ENCODE data around the gene KLF6. TPM values are rescaled to one million over a fixed set of nuclear protein-coding genes. Genes with fewer than 3 reads are reported as not detected.
A peak's percentile ranks its signal among the peaks of the same experiment; 100 is the strongest.

KLF6 gene
- total RNA-seq, 4 donors from 2014 or later = 185 to 404 (median 276) TPM

DNA sequence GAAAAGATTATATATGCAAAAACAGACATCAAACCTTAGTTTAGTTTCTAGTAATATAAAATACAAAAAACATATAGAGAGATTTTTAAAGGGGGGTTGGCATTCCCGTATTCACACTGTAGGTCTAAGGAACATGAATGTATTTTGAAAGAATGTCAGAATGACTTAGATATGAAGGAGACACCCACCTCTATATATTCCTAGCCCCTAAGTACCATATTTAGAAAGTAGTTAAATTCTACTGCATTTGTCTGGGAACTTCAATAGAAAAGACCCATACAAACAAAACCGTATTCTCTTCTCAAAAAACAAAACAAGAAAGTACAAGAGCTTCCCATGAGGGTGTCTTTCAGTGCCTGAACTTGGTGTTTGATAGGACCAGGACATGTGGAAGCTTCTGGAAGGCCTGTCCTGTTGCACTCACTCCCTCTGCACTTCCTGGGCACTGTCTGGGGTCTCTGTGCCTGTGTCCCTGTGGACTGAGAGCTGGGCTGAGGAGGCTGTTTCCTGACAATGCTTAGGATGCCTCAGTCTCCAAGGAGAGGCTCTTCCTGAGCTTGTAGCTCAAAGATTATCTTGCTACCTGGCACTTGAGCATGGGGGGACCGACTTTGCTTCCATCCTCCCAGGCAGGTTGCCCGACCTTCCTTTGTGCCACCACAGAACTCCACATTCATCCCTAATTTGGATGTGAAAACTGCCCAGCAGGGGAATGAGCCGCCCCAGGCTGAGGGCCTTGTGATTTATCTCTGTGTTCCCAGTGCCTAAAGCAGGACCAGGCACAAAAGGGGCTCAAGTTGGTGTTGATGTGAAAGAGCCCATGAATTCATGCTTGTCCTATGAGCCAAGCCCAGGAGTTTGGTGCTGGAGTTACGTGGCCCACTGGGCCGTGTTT lies 44.4 kb upstream of the KLF6 start:
- TF ChIP-seq, protein P1, sequence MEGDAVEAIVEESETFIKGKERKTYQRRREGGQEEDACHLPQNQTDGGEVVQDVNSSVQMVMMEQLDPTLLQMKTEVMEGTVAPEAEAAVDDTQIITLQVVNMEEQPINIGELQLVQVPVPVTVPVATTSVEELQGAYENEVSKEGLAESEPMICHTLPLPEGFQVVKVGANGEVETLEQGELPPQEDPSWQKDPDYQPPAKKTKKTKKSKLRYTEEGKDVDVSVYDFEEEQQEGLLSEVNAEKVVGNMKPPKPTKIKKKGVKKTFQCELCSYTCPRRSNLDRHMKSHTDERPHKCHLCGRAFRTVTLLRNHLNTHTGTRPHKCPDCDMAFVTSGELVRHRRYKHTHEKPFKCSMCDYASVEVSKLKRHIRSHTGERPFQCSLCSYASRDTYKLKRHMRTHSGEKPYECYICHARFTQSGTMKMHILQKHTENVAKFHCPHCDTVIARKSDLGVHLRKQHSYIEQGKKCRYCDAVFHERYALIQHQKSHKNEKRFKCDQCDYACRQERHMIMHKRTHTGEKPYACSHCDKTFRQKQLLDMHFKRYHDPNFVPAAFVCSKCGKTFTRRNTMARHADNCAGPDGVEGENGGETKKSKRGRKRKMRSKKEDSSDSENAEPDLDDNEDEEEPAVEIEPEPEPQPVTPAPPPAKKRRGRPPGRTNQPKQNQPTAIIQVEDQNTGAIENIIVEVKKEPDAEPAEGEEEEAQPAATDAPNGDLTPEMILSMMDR (IDR thresholded peaks at IDR 0.05) = no peak
- ATAC-seq (ENCODE audit: low FRiP score) (no peak), DNase-seq (ENCODE audit: low spot score) (no peak)

DNA sequence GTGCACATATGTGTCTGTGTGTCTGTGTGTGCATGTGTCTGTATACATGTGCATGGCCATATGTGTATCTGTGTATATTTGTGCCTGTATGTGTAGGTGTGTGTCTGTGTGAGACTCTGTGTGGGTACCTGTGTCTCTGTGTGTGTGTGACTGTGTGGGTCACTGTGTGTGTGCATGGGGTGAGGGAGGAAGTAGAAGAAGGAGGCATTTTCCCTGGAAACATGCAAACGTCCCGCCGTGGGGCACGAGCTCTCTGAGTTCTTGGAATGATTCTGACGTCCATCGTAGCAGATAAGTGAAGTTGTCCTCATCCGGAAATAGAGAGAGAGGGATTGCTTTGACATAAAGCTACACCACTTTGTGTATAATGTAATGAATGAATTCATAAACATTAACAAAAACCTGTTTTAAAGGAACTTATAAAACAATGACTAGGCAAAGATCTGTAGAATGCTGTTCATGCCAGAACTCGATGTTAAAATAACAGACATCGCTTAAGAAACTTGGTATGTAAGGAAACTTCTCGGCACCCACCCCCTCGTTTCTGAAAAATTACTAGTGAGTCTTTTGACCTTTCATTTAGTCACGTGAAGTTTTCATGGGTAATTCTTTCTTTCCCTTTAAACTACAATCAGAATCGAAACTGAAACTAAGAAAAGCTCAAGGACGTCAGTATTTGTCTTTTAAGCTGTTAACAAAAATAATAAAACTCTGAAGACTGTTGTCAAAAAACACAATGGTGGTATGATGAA lies 43.6 kb upstream of the KLF6 start:
- ATAC-seq (ENCODE audit: low FRiP score) = peak; percentile 3
- TF ChIP-seq, protein P1 (IDR thresholded peaks at IDR 0.05) = no peak
- no peak for DNase-seq (ENCODE audit: low spot score)

DNA sequence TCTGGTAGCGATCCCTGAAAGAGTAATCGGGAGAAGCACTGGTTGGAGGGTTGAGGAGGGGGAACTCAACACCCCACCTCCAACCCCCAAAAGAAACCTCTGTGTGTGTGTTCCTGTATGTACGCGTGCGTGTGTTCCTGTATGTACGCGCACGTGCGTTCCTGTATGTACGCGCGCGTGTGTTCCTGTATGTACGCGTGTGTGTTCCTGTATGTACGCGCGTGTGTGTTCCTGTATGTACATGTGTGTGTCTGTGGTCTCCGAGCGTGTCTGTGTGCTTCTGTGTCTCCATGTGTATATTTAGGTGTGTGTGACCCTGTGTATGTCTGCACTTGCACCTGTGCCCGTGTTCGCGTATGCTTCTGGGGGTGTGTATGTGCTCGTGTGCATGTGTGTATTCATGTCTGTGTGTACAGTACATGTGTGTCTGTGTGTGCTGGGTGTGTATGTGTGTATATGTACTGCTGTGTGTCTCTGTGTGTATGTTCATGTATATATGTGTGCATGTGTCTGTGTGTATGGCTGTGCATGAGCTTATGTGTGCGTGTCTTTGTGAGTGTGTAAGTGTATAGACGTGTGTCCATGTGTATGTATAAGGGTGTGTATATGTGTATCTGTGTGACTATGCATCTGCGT lies 42.9 kb upstream of the KLF6 start:
- DNase-seq (ENCODE audit: low spot score) (no peak), ATAC-seq (ENCODE audit: low FRiP score) (no peak)

DNA sequence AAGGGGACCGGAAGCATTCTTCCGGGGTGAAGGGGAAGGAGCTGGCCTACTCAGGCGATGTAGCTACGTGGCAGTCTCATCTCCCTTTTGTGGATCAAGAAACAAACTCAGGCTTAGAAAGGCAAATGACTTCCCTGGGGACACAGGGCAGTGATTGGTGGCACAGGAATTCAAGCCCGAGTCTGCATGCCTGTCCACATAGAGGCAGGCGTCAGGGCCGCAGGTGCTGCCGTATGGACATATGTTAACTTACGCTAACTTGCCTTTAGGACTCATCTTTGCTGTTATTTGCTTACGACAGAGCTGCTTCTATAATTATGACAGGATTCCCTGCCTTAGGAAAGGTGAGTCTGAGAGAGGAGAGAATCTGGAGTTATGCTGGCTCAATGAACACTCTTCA lies 42.3 kb upstream of the KLF6 start:
- TF ChIP-seq, protein P1 (IDR thresholded peaks at IDR 0.05) = no peak
- ATAC-seq (ENCODE audit: low FRiP score) (no peak), DNase-seq (ENCODE audit: low spot score) (no peak)

More for the DNA sequence above, 42.9 kb upstream of the KLF6 start:
- TF ChIP-seq, protein P1 (IDR thresholded peaks at IDR 0.05) = no peak

DNA sequence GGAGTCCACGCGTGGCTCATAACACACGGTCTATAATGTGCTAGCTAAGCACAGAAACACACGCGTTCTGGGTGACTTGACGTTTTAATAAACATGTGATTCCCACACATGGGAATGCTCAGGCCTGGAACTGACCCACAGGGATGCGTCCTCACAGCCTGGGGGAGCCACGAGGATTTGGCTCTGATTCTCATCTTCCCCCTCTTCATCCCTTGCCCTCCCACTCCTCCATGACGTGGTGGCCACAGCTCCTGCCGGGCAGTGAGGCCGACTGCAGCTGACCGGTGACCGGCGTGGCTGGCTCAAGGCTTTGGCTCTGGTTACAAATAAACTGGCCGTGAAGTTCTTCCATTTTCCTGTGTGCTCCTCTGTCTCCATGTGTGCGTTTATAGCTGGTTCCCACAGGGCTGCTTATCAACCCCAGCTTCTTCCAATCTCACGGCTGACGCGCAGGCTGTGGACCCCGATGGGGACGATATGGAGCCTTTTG lies 40.9 kb upstream of the KLF6 start:
- ATAC-seq (ENCODE audit: low FRiP score) = peak; percentile 15
- TF ChIP-seq, protein P1 (IDR thresholded peaks at IDR 0.05) = no peak
- no peak for DNase-seq (ENCODE audit: low spot score)

DNA sequence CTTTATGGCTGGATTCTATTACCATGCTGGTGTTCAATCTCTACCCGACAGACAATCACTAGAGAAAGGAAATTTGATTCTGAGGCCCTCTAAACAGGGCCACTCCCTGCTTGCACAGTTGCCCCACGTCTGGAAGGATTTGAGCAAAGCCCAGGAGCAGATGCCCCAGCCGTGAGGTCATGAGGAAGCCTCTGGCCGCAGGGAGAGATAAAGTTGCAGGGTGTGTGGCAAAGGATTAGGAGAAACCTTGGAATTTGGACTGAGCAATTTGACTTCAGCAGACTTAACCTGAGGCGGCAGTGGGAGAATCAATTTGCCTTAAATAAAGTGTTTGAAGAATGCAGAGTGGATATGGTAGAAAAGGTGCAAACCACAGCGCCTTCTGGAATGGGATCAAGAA lies 40.2 kb upstream of the KLF6 start:
- ATAC-seq (ENCODE audit: low FRiP score) (peak; percentile 71), DNase-seq (ENCODE audit: low spot score) (no peak)
- TF ChIP-seq, protein P1 (IDR thresholded peaks at IDR 0.05) = no peak
